ENCODE measurements around the gene FRMD5.
"Not testable (repeated sequence)": the region's sequence is repeated elsewhere in the genome, so short reads cannot be mapped to it uniquely, and the experiment has no call there.

The FRMD5 gene

DNA sequence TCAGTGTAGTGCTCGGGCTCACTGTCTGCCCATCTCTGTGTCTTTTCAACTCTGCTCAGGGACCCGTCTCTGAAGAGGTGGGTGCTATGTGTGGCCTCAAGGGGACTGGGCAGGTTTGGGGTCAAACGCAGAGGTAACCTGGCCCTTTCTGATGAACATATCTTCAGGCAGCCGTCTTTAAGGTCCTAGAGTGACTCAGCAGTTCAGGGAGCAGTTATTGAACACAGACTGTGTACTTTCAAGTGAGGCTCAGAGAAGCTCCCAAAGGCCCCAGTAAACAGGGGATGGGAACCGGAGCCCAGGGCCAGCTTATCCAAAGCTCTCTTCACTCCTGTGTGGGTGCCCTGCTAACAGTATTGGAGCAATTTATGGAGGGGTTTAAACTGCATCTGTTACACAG lies 295.1 kb downstream of the FRMD5 start:
- DNase-seq (ENCODE audit: low read depth in 2 of 2, low spot score in 1 of 2): no peak

DNA sequence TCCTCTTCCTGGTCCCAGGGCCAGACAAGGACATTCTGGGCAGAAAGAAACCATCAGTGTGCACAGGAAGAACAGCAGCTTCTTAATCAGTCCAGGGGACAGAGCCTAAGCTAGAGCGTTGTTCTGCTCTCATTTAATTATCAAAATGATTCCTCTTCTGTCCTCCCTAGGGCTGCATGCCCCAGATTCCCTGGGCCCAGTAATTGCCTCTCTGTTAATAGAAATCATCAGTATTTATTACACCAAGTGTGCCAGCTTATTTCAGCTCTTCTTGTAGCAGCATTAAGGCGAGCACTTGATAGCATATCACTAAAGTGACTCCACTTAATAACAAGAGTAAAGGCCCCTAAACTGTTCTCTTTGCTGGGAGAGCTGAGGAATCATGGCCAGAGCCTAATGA lies 296.2 kb downstream of the FRMD5 start:
- no peak for DNase-seq (ENCODE audit: low read depth in 2 of 2, low spot score in 1 of 2)

- no peak for DNase-seq (ENCODE audit: low read depth in 2 of 2, low spot score in 1 of 2)
Measured at GRCh38 chr15:43896543-43896942, 298.5 kb downstream of the FRMD5 start.

GRCh38 chr15:43895586-43895985 lies 299.5 kb downstream of the FRMD5 start:
- no peak for DNase-seq (ENCODE audit: low read depth in 2 of 2, low spot score in 1 of 2)

DNA sequence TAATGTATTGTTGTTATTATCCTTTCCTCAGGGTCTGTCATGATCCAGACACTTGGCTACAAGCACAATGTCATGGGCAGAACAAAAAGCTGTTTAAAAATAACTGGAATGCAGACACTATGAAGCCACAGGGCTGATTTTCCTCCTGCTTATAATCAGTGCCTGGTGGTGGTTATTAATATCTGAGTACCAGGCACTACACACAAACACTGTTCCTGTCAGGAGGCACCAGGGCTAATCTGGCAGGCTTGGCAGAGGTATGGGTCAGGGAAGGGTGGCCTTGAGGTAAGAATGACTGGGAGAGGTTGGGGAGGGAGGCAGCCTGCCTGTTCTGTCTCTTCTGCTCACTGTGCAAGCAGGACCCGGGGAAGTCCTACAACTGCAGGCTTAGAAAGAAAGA lies 301.1 kb downstream of the FRMD5 start:
- no peak for DNase-seq (ENCODE audit: low read depth in 2 of 2, low spot score in 1 of 2)

DNA sequence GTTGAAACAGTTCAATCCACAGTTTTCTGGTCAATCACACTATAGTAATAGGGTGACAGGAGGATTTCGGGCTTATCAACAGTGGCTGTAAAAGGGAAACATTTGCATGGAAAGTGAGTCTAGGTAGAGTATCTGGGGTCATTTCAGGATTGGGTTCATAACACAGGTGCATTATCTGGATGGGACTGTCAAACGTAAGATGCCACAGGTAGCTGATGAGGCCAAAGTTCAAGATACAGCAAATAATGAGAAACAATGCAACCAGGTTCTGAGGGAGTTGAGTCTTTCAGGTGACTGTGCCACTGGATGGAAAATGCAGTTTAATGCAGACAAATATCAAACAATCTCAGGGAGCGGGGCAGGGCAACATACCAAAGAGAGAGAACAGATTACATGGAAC lies 306.0 kb downstream of the FRMD5 start:
- no peak for DNase-seq (ENCODE audit: low read depth in 2 of 2, low spot score in 1 of 2)

DNA sequence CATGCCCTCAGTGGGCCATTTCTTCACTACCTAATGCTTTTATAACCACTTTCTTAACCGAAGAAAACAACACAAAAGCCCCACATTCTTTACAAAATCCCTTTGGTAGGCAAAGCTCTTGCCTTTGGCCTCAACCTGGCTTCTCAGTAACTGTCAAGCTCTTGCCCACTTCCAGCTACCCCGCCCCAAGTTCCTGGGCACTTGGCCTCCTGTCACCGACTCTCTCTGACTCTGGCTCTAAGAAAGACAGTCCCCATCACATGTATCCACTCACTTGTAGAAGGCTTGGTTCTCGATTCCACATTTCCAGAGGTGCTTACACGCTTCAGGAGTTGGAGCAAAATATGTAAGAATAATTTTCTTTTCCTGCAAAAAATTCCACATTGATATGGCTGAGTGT lies 307.2 kb downstream of the FRMD5 start:
- no peak for DNase-seq (ENCODE audit: low read depth in 2 of 2, low spot score in 1 of 2)

- no peak for DNase-seq (ENCODE audit: low read depth in 2 of 2, low spot score in 1 of 2)
Measured at GRCh38 chr15:43886558-43886957, 308.5 kb downstream of the FRMD5 start.

DNA sequence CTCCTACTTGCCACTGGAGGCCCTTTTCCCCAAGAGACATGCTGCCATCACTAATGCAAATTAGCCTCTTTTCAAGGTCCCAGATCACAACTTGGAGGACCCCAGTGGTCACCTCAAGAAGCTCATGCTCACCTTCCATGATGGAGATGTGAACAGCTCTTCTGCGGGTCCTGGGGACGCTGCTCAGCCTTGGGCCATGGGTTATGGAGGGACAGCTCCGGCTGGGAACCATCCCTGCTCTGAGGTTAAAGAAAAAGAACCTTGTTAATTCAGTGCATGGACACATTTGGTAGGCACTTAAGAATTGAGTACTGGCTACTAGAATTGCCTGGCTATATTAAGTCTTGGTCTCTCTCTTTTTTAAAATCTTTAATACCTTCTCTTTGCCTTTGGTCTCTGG lies 311.5 kb downstream of the FRMD5 start:
- DNase-seq (ENCODE audit: low read depth in 2 of 2, low spot score in 1 of 2): no peak

GRCh38 chr15:43881944-43882343 lies 313.1 kb downstream of the FRMD5 start:
- DNase-seq (ENCODE audit: low read depth in 2 of 2, low spot score in 1 of 2): no peak

- no peak for DNase-seq (ENCODE audit: low read depth in 2 of 2, low spot score in 1 of 2)
Measured at GRCh38 chr15:43881245-43881644, 313.8 kb downstream of the FRMD5 start.

DNA sequence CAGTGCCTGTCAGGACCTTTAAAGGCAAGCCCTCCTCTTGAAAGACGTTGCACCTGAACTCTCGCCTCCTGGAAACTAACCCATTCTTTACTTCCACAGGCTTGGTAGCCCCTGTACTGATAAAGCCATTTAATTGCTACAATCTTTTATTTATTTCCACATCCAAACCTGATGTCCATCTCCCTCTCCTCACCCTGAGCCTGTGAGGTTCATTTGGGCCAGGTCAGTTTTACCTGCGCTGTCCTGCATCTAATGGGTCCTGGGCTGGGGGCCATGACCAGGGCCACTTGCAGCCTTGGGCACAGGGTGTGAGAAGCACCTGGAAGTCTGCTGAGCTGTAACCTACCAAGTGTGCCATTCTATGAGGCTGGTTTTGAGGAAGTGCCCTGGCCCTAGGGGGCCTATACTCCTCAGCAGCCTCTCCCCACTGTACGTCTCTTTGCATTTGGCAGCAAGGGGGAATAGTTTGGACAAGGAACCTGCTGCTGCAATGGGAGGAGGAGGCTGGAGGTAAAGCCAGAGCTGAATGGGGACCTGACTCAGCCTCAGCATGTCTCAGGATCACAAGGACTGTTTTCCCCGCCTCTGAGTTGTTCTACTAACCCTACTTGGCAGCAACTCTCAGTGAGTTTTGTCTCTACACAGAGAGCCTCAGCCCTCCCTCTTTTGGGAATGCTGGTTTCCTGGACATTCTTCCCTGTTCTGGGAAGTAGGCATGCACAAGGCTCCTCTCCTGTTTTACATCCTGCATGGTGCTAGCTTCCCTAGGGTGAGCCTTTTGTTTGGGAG lies 314.5 kb downstream of the FRMD5 start:
- no peak for DNase-seq (ENCODE audit: low read depth in 2 of 2, low spot score in 1 of 2)

- DNase-seq (ENCODE audit: low read depth in 2 of 2, low spot score in 1 of 2): no peak
Measured at GRCh38 chr15:43879386-43880355, 315.4 kb downstream of the FRMD5 start.

DNA sequence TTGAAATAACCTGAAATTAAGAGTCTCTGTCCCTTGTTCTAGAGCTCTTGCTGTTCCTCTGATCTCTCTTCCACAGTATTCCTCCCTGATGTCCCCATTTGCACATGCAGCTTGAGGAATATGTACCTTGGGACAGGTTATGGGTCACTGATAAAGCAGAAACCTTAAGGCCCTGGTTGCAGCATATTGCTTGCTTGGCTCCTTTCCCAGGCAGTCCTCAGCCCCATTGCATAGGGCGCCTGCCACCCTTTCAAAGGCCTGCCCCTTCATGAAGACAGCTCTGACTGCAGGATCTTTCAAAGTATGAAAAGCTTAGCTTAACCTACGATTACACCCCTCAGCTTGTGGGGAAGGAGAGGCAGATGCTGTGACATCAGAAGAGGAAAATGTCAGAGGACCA lies 316.6 kb downstream of the FRMD5 start:
- DNase-seq (ENCODE audit: low read depth in 2 of 2, low spot score in 1 of 2): no peak

DNA sequence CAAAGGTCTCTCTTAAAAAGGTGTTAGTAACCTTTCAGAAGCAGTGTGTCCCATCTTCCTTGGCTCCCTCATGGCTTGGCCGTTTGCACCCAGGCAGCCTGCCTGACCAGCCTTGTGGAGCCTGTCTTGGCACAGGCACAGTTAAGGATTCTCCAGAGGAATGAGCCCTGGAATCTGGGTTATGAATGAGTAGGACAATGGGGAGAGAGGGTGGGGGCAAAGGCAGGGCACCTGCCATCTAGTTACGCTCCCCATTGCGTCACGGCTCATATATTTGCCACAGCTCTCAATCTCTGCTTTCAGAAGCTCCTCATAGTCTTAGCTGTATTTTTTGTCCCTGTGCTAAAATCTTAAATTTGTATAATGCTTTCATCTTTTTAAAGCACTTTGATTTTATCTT lies 317.7 kb downstream of the FRMD5 start:
- DNase-seq (ENCODE audit: low read depth in 2 of 2, low spot score in 1 of 2): no peak

DNA sequence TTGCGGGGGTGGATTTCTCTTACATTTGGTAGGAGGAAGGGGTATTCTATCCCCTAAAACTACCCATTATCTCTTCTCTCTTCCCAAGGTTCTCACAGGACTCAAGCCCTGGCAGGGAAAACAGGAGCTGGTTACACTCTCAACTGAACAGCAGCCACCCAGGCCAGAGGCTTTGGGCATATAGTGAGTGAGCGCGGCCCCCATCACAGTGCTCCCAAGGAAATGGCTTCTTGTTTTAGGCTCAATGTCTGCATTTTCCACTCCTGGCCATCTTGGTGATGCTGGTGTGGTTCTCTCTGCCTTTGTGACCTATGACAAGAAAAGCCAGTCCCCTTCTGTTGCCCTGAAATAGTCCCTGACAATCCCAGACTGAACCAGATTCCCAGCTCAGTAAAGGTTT lies 318.2 kb downstream of the FRMD5 start:
- no peak for DNase-seq (ENCODE audit: low read depth in 2 of 2, low spot score in 1 of 2)

DNA sequence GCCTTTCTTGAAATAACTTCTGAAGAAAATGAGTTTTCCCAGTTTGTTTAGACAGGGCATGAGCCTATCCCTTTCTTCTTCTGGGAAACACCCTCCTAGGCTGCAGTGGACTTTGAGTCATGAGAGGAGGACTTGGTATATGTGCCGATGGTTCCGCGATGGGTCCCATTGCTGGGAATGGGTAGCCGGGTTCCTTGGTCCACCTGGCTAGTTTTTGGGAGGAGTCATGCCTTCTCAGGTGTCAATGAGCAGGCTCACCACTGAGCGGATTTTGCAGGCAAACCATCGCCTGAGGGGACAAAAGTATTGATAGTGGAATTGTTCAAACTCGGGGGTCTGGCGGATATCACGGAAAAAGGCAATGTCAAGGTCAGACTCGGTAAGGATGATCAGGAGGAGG lies 321.4 kb downstream of the FRMD5 start:
- DNase-seq (ENCODE audit: low read depth in 2 of 2, low spot score in 1 of 2): no peak

GRCh38 chr15:43872416-43873020 lies 322.6 kb downstream of the FRMD5 start:
- DNase-seq (ENCODE audit: low read depth in 2 of 2, low spot score in 1 of 2): no peak

GRCh38 chr15:43871835-43872234 lies 323.2 kb downstream of the FRMD5 start:
- no peak for DNase-seq (ENCODE audit: low read depth in 2 of 2, low spot score in 1 of 2)

DNA sequence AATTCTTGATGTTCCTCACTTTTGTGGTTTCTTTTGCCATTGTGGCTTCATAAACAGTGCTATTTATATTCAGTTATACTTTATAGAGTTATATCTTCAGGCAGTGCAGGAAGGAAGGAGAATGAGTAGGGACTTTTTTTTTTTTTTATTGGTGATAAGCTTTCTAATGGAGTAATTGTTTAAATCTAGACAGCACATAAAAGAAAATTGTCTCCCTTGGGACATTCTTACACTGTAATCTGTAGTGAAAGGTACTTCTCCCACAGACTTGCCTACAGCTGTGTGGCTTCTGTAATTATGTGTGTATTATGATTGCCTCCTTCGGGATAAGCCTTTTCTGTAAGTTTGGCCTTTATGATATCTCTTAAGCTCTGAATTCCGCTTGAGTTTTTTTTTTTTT lies 326.7 kb downstream of the FRMD5 start:
- no peak for DNase-seq (ENCODE audit: low read depth in 2 of 2, low spot score in 1 of 2)

DNA sequence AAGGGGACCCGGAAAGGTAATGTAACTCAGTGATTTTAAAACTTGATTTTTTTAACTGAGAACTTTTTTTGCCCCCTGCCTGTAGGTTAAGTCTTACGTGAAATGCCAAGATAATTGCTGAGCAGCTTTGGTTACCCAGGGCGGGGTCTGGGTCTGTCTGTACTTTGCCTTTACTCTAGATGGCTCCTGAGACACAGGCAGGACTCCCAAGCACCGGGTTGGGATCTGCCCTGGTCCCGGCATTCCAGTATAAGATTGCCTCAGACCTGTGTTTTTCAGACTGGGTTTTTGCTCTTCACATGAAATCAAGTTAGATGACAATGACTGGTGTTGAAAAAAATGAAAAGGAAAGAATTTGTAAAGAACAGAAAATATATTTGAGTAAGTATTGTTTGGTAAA lies 328.0 kb downstream of the FRMD5 start:
- no peak for DNase-seq (ENCODE audit: low read depth in 2 of 2, low spot score in 1 of 2)

- not testable (repeated sequence) for DNase-seq (ENCODE audit: low read depth in 2 of 2, low spot score in 1 of 2)
Measured at GRCh38 chr15:43866636-43867035, 328.4 kb downstream of the FRMD5 start.
